H9 (cell line): ENCODE measurements around the gene CHRNA5. TPM values are rescaled to one million over a fixed set of nuclear protein-coding genes. Genes with fewer than 3 reads are reported as not detected.

Source experiments
- DNase-seq: peaks from one replicate; pipeline ENCODE4 v3.0.0-alpha.2; 2017
- H2AFZ ChIP-seq: one replicate; pipeline ENCODE4 v1.6.1; 2013; ENCODE audit warnings: mild to moderate bottlenecking, low read length, control low read depth, moderate library complexity
- H2AK5ac ChIP-seq: 2 replicates; pipeline ENCODE4 v1.6.1; 2013; ENCODE audit warnings: low read length, control low read depth, mixed read lengths; ENCODE audit not compliant: insufficient read length
- H2BK120ac ChIP-seq: one replicate; pipeline ENCODE4 v1.6.1; 2013; ENCODE audit warnings: low read depth, mild to moderate bottlenecking, low read length, control low read depth, inconsistent platforms; ENCODE audit not compliant: poor library complexity, severe bottlenecking
- H2BK12ac ChIP-seq: 2 replicates; pipeline ENCODE4 v1.6.1; 2013; ENCODE audit warnings: low read length, control low read depth, mixed read lengths, low read depth; ENCODE audit not compliant: insufficient read length
- H2BK15ac ChIP-seq: 2 replicates; pipeline ENCODE4 v1.6.1; 2013; ENCODE audit warnings: low read depth, low read length, control low read depth
- H2BK20ac ChIP-seq: one replicate; pipeline ENCODE4 v1.6.1; 2013; ENCODE audit warnings: low read depth, mild to moderate bottlenecking, low read length, control low read depth, inconsistent platforms; ENCODE audit not compliant: poor library complexity, severe bottlenecking
- H2BK5ac ChIP-seq: 2 replicates; pipeline ENCODE4 v1.6.1; 2013; ENCODE audit warnings: low read length, control low read depth, mixed read lengths; ENCODE audit not compliant: insufficient read length
- H3K14ac ChIP-seq: 2 replicates; pipeline ENCODE4 v1.6.1; 2013; ENCODE audit warnings: low read length, control low read depth; ENCODE audit not compliant: insufficient read depth
- H3K18ac ChIP-seq: 2 replicates; pipeline ENCODE4 v1.6.1; 2013; ENCODE audit warnings: low read depth, mild to moderate bottlenecking, mixed read lengths, low read length, control low read depth; ENCODE audit not compliant: insufficient read length
- H3K23ac ChIP-seq: 2 replicates; pipeline ENCODE4 v1.6.1; 2013; ENCODE audit warnings: low read length, control low read depth, mixed read lengths, low read depth; ENCODE audit not compliant: insufficient read length
- H3K23me2 ChIP-seq: 2 replicates; pipeline ENCODE4 v1.6.1; 2013; ENCODE audit warnings: low read depth, mild to moderate bottlenecking, mixed read lengths, low read length, control low read depth; ENCODE audit not compliant: insufficient read length, poor library complexity, severe bottlenecking
- H3K27ac ChIP-seq: 2 replicates; pipeline ENCODE4 v1.5.1; 2013; ENCODE audit warnings: low read length, control low read depth, mixed read lengths, low read depth; ENCODE audit not compliant: insufficient read length
- H3K27me3 ChIP-seq: 2 replicates; pipeline ENCODE4 v1.6.1; 2013; ENCODE audit warnings: low read length, control low read depth, inconsistent platforms; ENCODE audit not compliant: insufficient read depth
- H3K4ac ChIP-seq: 2 replicates; pipeline ENCODE4 v1.6.1; 2013; ENCODE audit warnings: low read depth, mild to moderate bottlenecking, control low read depth, inconsistent platforms, low read length, moderate library complexity
- H3K4me1 ChIP-seq: 2 replicates; pipeline ENCODE4 v1.6.1; 2013; ENCODE audit warnings: low read length, control low read depth, inconsistent platforms; ENCODE audit not compliant: insufficient read depth
- H3K4me2 ChIP-seq: 2 replicates; pipeline ENCODE4 v1.6.1; 2013; ENCODE audit warnings: low read length, control low read depth, mixed read lengths; ENCODE audit not compliant: insufficient read length, insufficient read depth
- H3K56ac ChIP-seq: 2 replicates; pipeline ENCODE4 v1.6.1; 2013; ENCODE audit warnings: low read depth, mild to moderate bottlenecking, mixed read lengths, low read length, control low read depth; ENCODE audit not compliant: insufficient read length
- H3K79me1 ChIP-seq: 2 replicates; pipeline ENCODE4 v1.6.1; 2013; ENCODE audit warnings: low read depth, mild to moderate bottlenecking, moderate library complexity, low read length, control low read depth, inconsistent platforms; ENCODE audit not compliant: insufficient read depth, poor library complexity, severe bottlenecking
- H3K79me2 ChIP-seq: 2 replicates; pipeline ENCODE4 v1.6.1; 2013; ENCODE audit warnings: low read length, control low read depth, inconsistent platforms; ENCODE audit not compliant: insufficient read depth
- H3K9ac ChIP-seq: 2 replicates; pipeline ENCODE4 v1.6.1; 2013; ENCODE audit warnings: low read length, control low read depth, mixed read lengths; ENCODE audit not compliant: insufficient read length; ENCODE audit errors: extremely low read depth
- H3K9me3 ChIP-seq: one replicate; pipeline ENCODE4 v1.6.1; 2013; ENCODE audit warnings: low read depth, low read length, inconsistent platforms; ENCODE audit not compliant: control insufficient read depth
- H3T11ph ChIP-seq: one replicate; pipeline ENCODE4 v1.6.1; 2013; ENCODE audit warnings: mild to moderate bottlenecking, low read length, control low read depth, inconsistent platforms
- H4K20me1 ChIP-seq: one replicate; pipeline ENCODE4 v1.6.1; 2013; ENCODE audit not compliant: control insufficient read depth, insufficient read length, insufficient read depth
- H4K5ac ChIP-seq: 2 replicates; pipeline ENCODE4 v1.6.1; 2013; ENCODE audit warnings: low read depth, mild to moderate bottlenecking, mixed read lengths, low read length, control low read depth; ENCODE audit not compliant: insufficient read length
- H4K8ac ChIP-seq: replicated peaks from 2 replicates; pipeline ENCODE4 v1.6.1; 2013; ENCODE audit warnings: low read length, control low read depth, mixed read lengths, low read depth; ENCODE audit not compliant: insufficient read length
- H4K91ac ChIP-seq: 2 replicates; pipeline ENCODE4 v1.6.1; 2013; ENCODE audit warnings: low read depth, mild to moderate bottlenecking, moderate library complexity, mixed read lengths, low read length, control low read depth; ENCODE audit not compliant: insufficient read length
- H3K27ac Mint-ChIP-seq, 3 experiments: 2 replicates in 2 of 3; 3 replicates in 1 of 3; pipeline ENCODE4 v1.8.0; 2020 to 2021; ENCODE audit warnings: mixed read lengths in 3 of 3, mild to moderate bottlenecking in 1 of 3, moderate library complexity in 1 of 3
- H3K27me3 Mint-ChIP-seq: 2 replicates; pipeline ENCODE4 v1.8.0; 2021; ENCODE audit warnings: low read depth, mild to moderate bottlenecking, moderate library complexity, mixed read lengths
- H3K36me3 Mint-ChIP-seq, 3 experiments: 2 replicates in 2 of 3; 3 replicates in 1 of 3; pipeline ENCODE4 v1.8.0; 2020 to 2021; ENCODE audit warnings: low read depth in 3 of 3, mixed read lengths in 3 of 3; ENCODE audit not compliant: insufficient read depth in 1 of 3
- H3K4me1 Mint-ChIP-seq, 2 experiments: 2 replicates each; pipeline ENCODE4 v1.8.0; 2020; ENCODE audit warnings: mixed read lengths in 2 of 2
- H3K4me3 Mint-ChIP-seq, 2 experiments: 2 replicates in 1 of 2; 3 replicates in 1 of 2; pipeline ENCODE4 v1.8.0; 2020 to 2021; ENCODE audit warnings: mild to moderate bottlenecking in 2 of 2, mixed read lengths in 2 of 2, moderate library complexity in 1 of 2
- H3K9me3 Mint-ChIP-seq, 2 experiments: 2 replicates in 1 of 2; 3 replicates in 1 of 2; pipeline ENCODE4 v1.8.0; 2020; ENCODE audit warnings: mild to moderate bottlenecking in 2 of 2, mixed read lengths in 2 of 2, moderate library complexity in 1 of 2
- WGBS: extraction: QIAGEN DNeasy Blood & Tissue Kit; methylation state at CpG from one replicate; pipeline ENCODE4 v1.1.7; 2013; ENCODE audit warnings: missing lambda C conversion rate, low lambda C conversion rate, mixed read lengths; ENCODE audit not compliant: insufficient read length; ENCODE audit errors: extremely low coverage; 5-methylcytosine and 5-hydroxymethylcytosine counted together
- total RNA-seq: library from RNA; stranded (reverse); gene quantifications from 2 replicates; pipeline ENCODE4 v1.2.1, GENCODE V29; 2021
- TF ChIP-seq, protein P1 (sequence below): fragments of 200-600 bp; sonication (generic); conservative IDR thresholded peaks from 3 replicates; pipeline ENCODE4 v1.8.0; 2021; ENCODE audit warnings: antibody characterized with exemption, mild to moderate bottlenecking

Gene CHRNA5
- total RNA-seq, 1 experiment from 2014 or later: 16.5 TPM

DNA sequence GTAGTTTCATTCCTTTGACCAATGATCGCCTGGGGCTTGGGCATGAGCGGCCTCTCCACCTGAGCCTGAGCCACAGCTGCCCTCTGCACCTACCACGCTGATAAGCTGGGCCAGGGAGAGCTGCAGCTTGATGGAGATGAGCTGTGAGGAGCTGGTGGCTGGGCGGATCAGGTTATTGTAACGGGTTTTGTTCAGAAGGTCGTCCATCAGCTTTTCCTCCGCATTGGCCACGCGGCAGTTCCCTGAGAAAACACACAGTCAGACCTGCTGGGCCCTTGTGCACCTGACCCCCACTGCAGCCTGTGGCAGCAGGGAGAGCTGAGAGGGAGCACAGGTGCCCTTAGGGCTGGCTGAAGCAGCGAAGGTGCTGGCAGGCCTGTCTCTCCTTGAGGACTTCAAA is 70.0 kb downstream of the CHRNA5 start:
- Mint-ChIP-seq H3K36me3 (peaks cover 0 to 12% (median 0%) of the 10 kb centered on the region in 3 experiments; a peak in 3 of 7 replicates), H3K27me3 (peaks cover 20% of the 10 kb centered on the region), H3K4me1 (peaks cover 4 to 9% of the 10 kb centered on the region in 2 experiments; a peak in 2 of 4 replicates), H3K4me3 (no peak overlapping the region), H3K9me3 (no peaks in the 10 kb centered on the region; a peak in 4 of 5 replicates), H3K27ac (no peak overlapping the region; a peak in 1 of 7 replicates)
- H2AFZ ChIP-seq: no peak overlapping the region
- TF ChIP-seq, protein P1, sequence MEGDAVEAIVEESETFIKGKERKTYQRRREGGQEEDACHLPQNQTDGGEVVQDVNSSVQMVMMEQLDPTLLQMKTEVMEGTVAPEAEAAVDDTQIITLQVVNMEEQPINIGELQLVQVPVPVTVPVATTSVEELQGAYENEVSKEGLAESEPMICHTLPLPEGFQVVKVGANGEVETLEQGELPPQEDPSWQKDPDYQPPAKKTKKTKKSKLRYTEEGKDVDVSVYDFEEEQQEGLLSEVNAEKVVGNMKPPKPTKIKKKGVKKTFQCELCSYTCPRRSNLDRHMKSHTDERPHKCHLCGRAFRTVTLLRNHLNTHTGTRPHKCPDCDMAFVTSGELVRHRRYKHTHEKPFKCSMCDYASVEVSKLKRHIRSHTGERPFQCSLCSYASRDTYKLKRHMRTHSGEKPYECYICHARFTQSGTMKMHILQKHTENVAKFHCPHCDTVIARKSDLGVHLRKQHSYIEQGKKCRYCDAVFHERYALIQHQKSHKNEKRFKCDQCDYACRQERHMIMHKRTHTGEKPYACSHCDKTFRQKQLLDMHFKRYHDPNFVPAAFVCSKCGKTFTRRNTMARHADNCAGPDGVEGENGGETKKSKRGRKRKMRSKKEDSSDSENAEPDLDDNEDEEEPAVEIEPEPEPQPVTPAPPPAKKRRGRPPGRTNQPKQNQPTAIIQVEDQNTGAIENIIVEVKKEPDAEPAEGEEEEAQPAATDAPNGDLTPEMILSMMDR: no peak
- no peak overlapping the region for H3T11ph ChIP-seq
- no peak overlapping the region for H3K4me2 ChIP-seq
- no peak overlapping the region for H3K23ac ChIP-seq
- WGBS: no CpG with 5 or more reads among the region's 10 CpGs
- H2BK5ac ChIP-seq: no peak overlapping the region
- H3K4ac ChIP-seq: no peak overlapping the region
- no peak overlapping the region for H2BK20ac ChIP-seq
- H2BK15ac ChIP-seq: no peak overlapping the region
- no peak overlapping the region for H2AK5ac ChIP-seq
- H3K9ac ChIP-seq: no peak overlapping the region
- no peaks in the 10 kb centered on the region for H3K4me1 ChIP-seq
- peaks cover under 1% of the 10 kb centered on the region for H3K23me2 ChIP-seq
- no peak overlapping the region for H4K5ac ChIP-seq
- H3K14ac ChIP-seq: no peak overlapping the region
- no peaks in the 10 kb centered on the region for H3K9me3 ChIP-seq
- no peaks in the 10 kb centered on the region for H3K79me1 ChIP-seq
- no peak overlapping the region for H2BK120ac ChIP-seq
- H4K8ac ChIP-seq: no peak overlapping the region
- H2BK12ac ChIP-seq: no peak overlapping the region
- no peak for DNase-seq
- H3K18ac ChIP-seq: no peak overlapping the region
- H4K20me1 ChIP-seq: no peaks in the 10 kb centered on the region
- H3K56ac ChIP-seq: no peak overlapping the region
- no peak overlapping the region for H3K27ac ChIP-seq
- H3K79me2 ChIP-seq: no peaks in the 10 kb centered on the region
- no peak overlapping the region for H4K91ac ChIP-seq
- H3K27me3 ChIP-seq: no peaks in the 10 kb centered on the region; the same call in 1 of the 2 replicates
